ENCODE results near the gene MICALL1.

GRCh38 chr22:37860796-37861421 lies 45.2 kb upstream of the MICALL1 start:
- TF ChIP-seq, protein P1, sequence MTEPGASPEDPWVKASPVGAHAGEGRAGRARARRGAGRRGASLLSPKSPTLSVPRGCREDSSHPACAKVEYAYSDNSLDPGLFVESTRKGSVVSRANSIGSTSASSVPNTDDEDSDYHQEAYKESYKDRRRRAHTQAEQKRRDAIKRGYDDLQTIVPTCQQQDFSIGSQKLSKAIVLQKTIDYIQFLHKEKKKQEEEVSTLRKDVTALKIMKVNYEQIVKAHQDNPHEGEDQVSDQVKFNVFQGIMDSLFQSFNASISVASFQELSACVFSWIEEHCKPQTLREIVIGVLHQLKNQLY (CRISPR knock-in tag; IDR thresholded peaks at IDR 0.05): no peak
- TF ChIP-seq, protein P2, sequence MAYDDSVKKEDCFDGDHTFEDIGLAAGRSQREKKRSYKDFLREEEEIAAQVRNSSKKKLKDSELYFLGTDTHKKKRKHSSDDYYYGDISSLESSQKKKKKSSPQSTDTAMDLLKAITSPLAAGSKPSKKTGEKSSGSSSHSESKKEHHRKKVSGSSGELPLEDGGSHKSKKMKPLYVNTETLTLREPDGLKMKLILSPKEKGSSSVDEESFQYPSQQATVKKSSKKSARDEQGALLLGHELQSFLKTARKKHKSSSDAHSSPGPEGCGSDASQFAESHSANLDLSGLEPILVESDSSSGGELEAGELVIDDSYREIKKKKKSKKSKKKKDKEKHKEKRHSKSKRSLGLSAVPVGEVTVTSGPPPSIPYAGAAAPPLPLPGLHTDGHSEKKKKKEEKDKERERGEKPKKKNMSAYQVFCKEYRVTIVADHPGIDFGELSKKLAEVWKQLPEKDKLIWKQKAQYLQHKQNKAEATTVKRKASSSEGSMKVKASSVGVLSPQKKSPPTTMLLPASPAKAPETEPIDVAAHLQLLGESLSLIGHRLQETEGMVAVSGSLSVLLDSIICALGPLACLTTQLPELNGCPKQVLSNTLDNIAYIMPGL (CRISPR knock-in tag; IDR thresholded peaks at IDR 0.05): no peak
- no peak for TF ChIP-seq MAX (CRISPR knock-in tag; IDR thresholded peaks at IDR 0.05)
- no peak for TF ChIP-seq NR2C2 (CRISPR knock-in tag; IDR thresholded peaks at IDR 0.05)
- TF ChIP-seq, protein P3, sequence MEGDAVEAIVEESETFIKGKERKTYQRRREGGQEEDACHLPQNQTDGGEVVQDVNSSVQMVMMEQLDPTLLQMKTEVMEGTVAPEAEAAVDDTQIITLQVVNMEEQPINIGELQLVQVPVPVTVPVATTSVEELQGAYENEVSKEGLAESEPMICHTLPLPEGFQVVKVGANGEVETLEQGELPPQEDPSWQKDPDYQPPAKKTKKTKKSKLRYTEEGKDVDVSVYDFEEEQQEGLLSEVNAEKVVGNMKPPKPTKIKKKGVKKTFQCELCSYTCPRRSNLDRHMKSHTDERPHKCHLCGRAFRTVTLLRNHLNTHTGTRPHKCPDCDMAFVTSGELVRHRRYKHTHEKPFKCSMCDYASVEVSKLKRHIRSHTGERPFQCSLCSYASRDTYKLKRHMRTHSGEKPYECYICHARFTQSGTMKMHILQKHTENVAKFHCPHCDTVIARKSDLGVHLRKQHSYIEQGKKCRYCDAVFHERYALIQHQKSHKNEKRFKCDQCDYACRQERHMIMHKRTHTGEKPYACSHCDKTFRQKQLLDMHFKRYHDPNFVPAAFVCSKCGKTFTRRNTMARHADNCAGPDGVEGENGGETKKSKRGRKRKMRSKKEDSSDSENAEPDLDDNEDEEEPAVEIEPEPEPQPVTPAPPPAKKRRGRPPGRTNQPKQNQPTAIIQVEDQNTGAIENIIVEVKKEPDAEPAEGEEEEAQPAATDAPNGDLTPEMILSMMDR (IDR thresholded peaks at IDR 0.05): no peak
- no peak for TF ChIP-seq USF2 (CRISPR knock-in tag; IDR thresholded peaks at IDR 0.05)
- TF ChIP-seq ZNF138 (CRISPR knock-in tag; conservative IDR thresholded peaks at IDR 0.05): no peak
- TF ChIP-seq PRRX2 (CRISPR knock-in tag; IDR thresholded peaks at IDR 0.05): no peak
- no peak for TF ChIP-seq AFF4 (CRISPR knock-in tag; IDR thresholded peaks at IDR 0.05; ENCODE audit: borderline replicate concordance)

Data from WTC11 (cell line).